ENCODE measurements around the gene SH3PXD2B.
"Not testable (repeated sequence)": the region's sequence is repeated elsewhere in the genome, so short reads cannot be mapped to it uniquely, and the experiment has no call there.

Gene SH3PXD2B

GRCh38 chr5:172399336-172399735, 55.0 kb downstream of the SH3PXD2B start:
- no peaks in the 10 kb centered on the region for H3K9me2 ChIP-seq (replicated peaks; ENCODE audit: control insufficient read depth, low read length)
- no peak overlapping the region for H3K4me3 ChIP-seq (ENCODE audit: low read length)
- no peaks in the 10 kb centered on the region for H3K79me2 ChIP-seq (ENCODE audit: control insufficient read depth, low read length)
- H4K20me1 ChIP-seq (ENCODE audit: control insufficient read depth, insufficient read depth, low read depth, low read length): no peaks in the 10 kb centered on the region
- H3K4me2 ChIP-seq (ENCODE audit: low read length): no peak overlapping the region
- H3K27ac ChIP-seq (ENCODE audit: low read depth, low read length): no peak overlapping the region
- H3K36me3 ChIP-seq (ENCODE audit: control insufficient read depth, low read length): no peaks in the 10 kb centered on the region
- H3F3A ChIP-seq (ENCODE audit: control insufficient read depth, insufficient read depth): no peaks in the 10 kb centered on the region
- no peaks in the 10 kb centered on the region for H3K27me3 ChIP-seq (ENCODE audit: control insufficient read depth, low read length)
- no peaks in the 10 kb centered on the region for H3K4me1 ChIP-seq (ENCODE audit: control insufficient read depth, low read length)
- H3K9me3 ChIP-seq (ENCODE audit: control insufficient read depth, insufficient read depth, low read length): no peaks in the 10 kb centered on the region; the same call in 1 of the 2 replicates
- TF ChIP-seq EZH2phosphoT487 (IDR thresholded peaks at IDR 0.05; ENCODE audit: borderline replicate concordance, low read length): no peak
- TF ChIP-seq, protein P1, sequence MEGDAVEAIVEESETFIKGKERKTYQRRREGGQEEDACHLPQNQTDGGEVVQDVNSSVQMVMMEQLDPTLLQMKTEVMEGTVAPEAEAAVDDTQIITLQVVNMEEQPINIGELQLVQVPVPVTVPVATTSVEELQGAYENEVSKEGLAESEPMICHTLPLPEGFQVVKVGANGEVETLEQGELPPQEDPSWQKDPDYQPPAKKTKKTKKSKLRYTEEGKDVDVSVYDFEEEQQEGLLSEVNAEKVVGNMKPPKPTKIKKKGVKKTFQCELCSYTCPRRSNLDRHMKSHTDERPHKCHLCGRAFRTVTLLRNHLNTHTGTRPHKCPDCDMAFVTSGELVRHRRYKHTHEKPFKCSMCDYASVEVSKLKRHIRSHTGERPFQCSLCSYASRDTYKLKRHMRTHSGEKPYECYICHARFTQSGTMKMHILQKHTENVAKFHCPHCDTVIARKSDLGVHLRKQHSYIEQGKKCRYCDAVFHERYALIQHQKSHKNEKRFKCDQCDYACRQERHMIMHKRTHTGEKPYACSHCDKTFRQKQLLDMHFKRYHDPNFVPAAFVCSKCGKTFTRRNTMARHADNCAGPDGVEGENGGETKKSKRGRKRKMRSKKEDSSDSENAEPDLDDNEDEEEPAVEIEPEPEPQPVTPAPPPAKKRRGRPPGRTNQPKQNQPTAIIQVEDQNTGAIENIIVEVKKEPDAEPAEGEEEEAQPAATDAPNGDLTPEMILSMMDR (IDR thresholded peaks at IDR 0.05; ENCODE audit: low read depth, low read length, poor library complexity, severe bottlenecking): no peak

- H3K79me2 ChIP-seq (ENCODE audit: control insufficient read depth, low read length); H3K27ac ChIP-seq (ENCODE audit: low read depth, low read length); H4K20me1 ChIP-seq (ENCODE audit: control insufficient read depth, insufficient read depth, low read depth, low read length); H3K27me3 ChIP-seq (ENCODE audit: control insufficient read depth, low read length); H3K36me3 ChIP-seq (ENCODE audit: control insufficient read depth, low read length); H3K9me3 ChIP-seq (ENCODE audit: control insufficient read depth, insufficient read depth, low read length); H3F3A ChIP-seq (ENCODE audit: control insufficient read depth, insufficient read depth); H3K9me2 ChIP-seq (replicated peaks; ENCODE audit: control insufficient read depth, low read length); H3K4me1 ChIP-seq (ENCODE audit: control insufficient read depth, low read length); H3K4me2 ChIP-seq (ENCODE audit: low read length); H3K4me3 ChIP-seq (ENCODE audit: low read length): not testable (repeated sequence)
Measured at GRCh38 chr5:172398645-172399044, 55.7 kb downstream of the SH3PXD2B start.

DNA sequence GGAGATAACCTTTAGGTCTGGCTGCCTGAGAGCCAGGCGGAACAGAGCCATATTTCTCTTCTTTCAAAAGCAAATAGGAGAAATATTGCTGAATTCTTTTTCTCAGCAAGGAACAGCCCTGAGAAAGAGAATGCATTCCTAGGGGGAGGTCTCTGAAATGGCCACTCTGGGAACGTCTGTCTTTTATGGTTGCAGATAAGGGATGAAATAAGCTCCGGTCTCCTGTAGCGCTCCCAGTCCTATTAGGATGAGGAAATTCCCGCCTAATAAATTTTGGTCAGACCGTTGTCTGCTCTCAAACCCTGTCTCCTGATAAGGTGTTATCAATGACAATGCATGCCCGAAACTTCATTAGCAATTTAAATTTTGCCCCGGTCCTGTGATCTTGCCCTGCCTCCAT, 57.3 kb downstream of the SH3PXD2B start:
- not testable (repeated sequence) for H3K27me3 ChIP-seq (ENCODE audit: control insufficient read depth, low read length); H3K9me2 ChIP-seq (replicated peaks; ENCODE audit: control insufficient read depth, low read length); H3K9me3 ChIP-seq (ENCODE audit: control insufficient read depth, insufficient read depth, low read length)

GRCh38 chr5:172396220-172396619, 58.1 kb downstream of the SH3PXD2B start:
- no peaks in the 10 kb centered on the region for H3K9me2 ChIP-seq (replicated peaks; ENCODE audit: control insufficient read depth, low read length)

More for the DNA sequence above, 57.3 kb downstream of the SH3PXD2B start:
- not testable (repeated sequence) for H4K20me1 ChIP-seq (ENCODE audit: control insufficient read depth, insufficient read depth, low read depth, low read length); H3K4me3 ChIP-seq (ENCODE audit: low read length); H3F3A ChIP-seq (ENCODE audit: control insufficient read depth, insufficient read depth); H3K4me2 ChIP-seq (ENCODE audit: low read length); H3K27ac ChIP-seq (ENCODE audit: low read depth, low read length); H3K79me2 ChIP-seq (ENCODE audit: control insufficient read depth, low read length); H3K36me3 ChIP-seq (ENCODE audit: control insufficient read depth, low read length); H3K4me1 ChIP-seq (ENCODE audit: control insufficient read depth, low read length)

More at GRCh38 chr5:172396220-172396619, 58.1 kb downstream of the SH3PXD2B start:
- Histone ChIP-seq H3K36me3 (ENCODE audit: control insufficient read depth, low read length) (no peaks in the 10 kb centered on the region), H3K4me3 (ENCODE audit: low read length) (no peak overlapping the region), H3K9me3 (ENCODE audit: control insufficient read depth, insufficient read depth, low read length) (no peaks in the 10 kb centered on the region; the same call in 1 of the 2 replicates), H3K27me3 (ENCODE audit: control insufficient read depth, low read length) (no peaks in the 10 kb centered on the region), H3F3A (ENCODE audit: control insufficient read depth, insufficient read depth) (no peaks in the 10 kb centered on the region), H4K20me1 (ENCODE audit: control insufficient read depth, insufficient read depth, low read depth, low read length) (no peaks in the 10 kb centered on the region), H3K27ac (ENCODE audit: low read depth, low read length) (no peak overlapping the region), H3K4me2 (ENCODE audit: low read length) (no peak overlapping the region), H3K4me1 (ENCODE audit: control insufficient read depth, low read length) (no peaks in the 10 kb centered on the region), H3K79me2 (ENCODE audit: control insufficient read depth, low read length) (no peaks in the 10 kb centered on the region)
- TF ChIP-seq, protein P1 (IDR thresholded peaks at IDR 0.05; ENCODE audit: low read depth, low read length, poor library complexity, severe bottlenecking): no peak
- no peak for TF ChIP-seq EZH2phosphoT487 (IDR thresholded peaks at IDR 0.05; ENCODE audit: borderline replicate concordance, low read length)
